ENCODE results near the gene HAUS7.

Gene HAUS7

DNA sequence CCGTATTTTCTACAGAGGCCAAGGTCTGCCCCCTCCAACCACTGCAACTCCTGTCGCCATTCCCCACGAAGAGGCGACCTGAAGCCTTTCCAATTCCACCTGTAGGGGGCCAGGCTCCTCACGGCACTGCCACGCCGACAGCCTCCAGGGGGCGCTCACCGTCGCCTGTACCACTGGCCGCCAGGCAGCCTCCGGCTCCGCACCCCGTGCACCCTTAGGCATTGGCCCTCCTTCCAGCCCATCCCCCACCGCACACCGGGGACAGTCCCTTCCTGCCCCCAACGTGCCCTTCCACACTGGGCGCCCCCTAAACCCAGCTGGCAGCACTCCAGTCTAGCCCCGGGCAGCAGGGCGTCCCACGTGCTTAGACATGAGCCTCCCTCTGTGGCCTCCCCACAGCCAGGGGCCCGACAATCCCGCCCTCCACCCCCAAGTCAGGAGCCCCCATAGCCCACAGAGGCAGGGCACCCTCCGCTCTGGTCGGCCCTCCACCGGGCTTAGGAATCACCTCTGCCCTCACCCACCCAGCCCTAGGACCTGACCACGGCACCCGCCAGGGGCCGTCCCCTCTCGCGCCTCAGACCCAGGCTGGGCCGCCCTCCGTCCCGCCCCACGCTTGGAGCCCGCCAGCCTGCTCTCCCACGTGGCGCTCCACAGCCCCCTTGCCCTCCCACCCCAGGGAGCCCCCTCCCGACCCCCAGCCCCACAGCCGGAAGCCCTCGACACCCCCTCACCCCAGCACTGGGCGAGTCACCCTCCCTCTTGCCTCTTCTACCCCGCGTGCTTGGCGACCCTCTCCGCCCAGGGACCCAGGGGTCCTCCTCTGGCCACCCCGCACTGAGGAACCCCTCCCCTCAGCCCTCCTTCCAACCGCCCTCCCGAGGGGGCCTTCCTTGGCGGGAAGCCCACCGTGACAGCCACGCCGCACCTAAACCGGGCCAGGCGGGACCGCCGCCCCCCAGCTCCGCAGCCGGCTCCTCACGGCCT, 69.9 kb downstream of the HAUS7 start:
- Histone ChIP-seq H3K9me3 (ENCODE audit: insufficient read depth, low read depth, low read length) (no peaks in the 10 kb centered on the region), H3K4me3 (ENCODE audit: low read length, poor library complexity, severe bottlenecking) (no peak overlapping the region), H3K4me1 (ENCODE audit: insufficient read depth, low read length, poor library complexity, severe bottlenecking) (no peaks in the 10 kb centered on the region), H3K9me2 (replicated peaks; ENCODE audit: low read depth, low read length) (no peaks in the 10 kb centered on the region), H3F3A (ENCODE audit: low read depth) (no peaks in the 10 kb centered on the region), H3K36me3 (ENCODE audit: insufficient read depth, low read length) (no peaks in the 10 kb centered on the region), H2AFZ (ENCODE audit: low read length) (no peak overlapping the region), H3K79me2 (ENCODE audit: insufficient read depth, low read length) (no peaks in the 10 kb centered on the region), H4K20me1 (ENCODE audit: insufficient read depth, low read length, poor library complexity, severe bottlenecking) (no peaks in the 10 kb centered on the region), H3K9ac (ENCODE audit: low read depth, low read length, poor library complexity, severe bottlenecking) (no peak overlapping the region), H3K27me3 (ENCODE audit: insufficient read depth, low read length, poor library complexity, severe bottlenecking) (no peaks in the 10 kb centered on the region), H3K4me2 (ENCODE audit: low read depth, low read length, poor library complexity, severe bottlenecking) (no peak overlapping the region)
- TF ChIP-seq, protein P1, sequence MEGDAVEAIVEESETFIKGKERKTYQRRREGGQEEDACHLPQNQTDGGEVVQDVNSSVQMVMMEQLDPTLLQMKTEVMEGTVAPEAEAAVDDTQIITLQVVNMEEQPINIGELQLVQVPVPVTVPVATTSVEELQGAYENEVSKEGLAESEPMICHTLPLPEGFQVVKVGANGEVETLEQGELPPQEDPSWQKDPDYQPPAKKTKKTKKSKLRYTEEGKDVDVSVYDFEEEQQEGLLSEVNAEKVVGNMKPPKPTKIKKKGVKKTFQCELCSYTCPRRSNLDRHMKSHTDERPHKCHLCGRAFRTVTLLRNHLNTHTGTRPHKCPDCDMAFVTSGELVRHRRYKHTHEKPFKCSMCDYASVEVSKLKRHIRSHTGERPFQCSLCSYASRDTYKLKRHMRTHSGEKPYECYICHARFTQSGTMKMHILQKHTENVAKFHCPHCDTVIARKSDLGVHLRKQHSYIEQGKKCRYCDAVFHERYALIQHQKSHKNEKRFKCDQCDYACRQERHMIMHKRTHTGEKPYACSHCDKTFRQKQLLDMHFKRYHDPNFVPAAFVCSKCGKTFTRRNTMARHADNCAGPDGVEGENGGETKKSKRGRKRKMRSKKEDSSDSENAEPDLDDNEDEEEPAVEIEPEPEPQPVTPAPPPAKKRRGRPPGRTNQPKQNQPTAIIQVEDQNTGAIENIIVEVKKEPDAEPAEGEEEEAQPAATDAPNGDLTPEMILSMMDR (conservative IDR thresholded peaks at IDR 0.05; ENCODE audit: low read length), result peak; percentile 77
- no peak for TF ChIP-seq EZH2phosphoT487 (IDR thresholded peaks at IDR 0.05; ENCODE audit: borderline replicate concordance)

GRCh38 chrX:153398275-153398960, 72.0 kb downstream of the HAUS7 start:
- no peaks in the 10 kb centered on the region for H3K36me3 ChIP-seq (ENCODE audit: insufficient read depth, low read length)
- no peak overlapping the region for H2AFZ ChIP-seq (ENCODE audit: low read length)
- no peaks in the 10 kb centered on the region for H3K4me1 ChIP-seq (ENCODE audit: insufficient read depth, low read length, poor library complexity, severe bottlenecking)
- TF ChIP-seq, protein P1 (conservative IDR thresholded peaks at IDR 0.05; ENCODE audit: low read length), result no peak
- TF ChIP-seq EZH2phosphoT487 (IDR thresholded peaks at IDR 0.05; ENCODE audit: borderline replicate concordance), result no peak
- no peaks in the 10 kb centered on the region for H4K20me1 ChIP-seq (ENCODE audit: insufficient read depth, low read length, poor library complexity, severe bottlenecking)
- no peaks in the 10 kb centered on the region for H3K9me3 ChIP-seq (ENCODE audit: insufficient read depth, low read depth, low read length)
- H3K27me3 ChIP-seq (ENCODE audit: insufficient read depth, low read length, poor library complexity, severe bottlenecking), result no peaks in the 10 kb centered on the region
- H3F3A ChIP-seq (ENCODE audit: low read depth), result no peaks in the 10 kb centered on the region
- no peak overlapping the region for H3K4me3 ChIP-seq (ENCODE audit: low read length, poor library complexity, severe bottlenecking)
- H3K79me2 ChIP-seq (ENCODE audit: insufficient read depth, low read length), result no peaks in the 10 kb centered on the region
- H3K9ac ChIP-seq (ENCODE audit: low read depth, low read length, poor library complexity, severe bottlenecking), result no peak overlapping the region
- no peak overlapping the region for H3K4me2 ChIP-seq (ENCODE audit: low read depth, low read length, poor library complexity, severe bottlenecking)
- H3K9me2 ChIP-seq (replicated peaks; ENCODE audit: low read depth, low read length), result no peaks in the 10 kb centered on the region

All from Loucy (cell line).